Fibroblast of the aortic adventitia (primary cell): Measurements from ENCODE around the gene DNAJA4. TPM values are rescaled to one million over a fixed set of nuclear protein-coding genes. Genes with fewer than 3 reads are reported as not detected.
A peak's percentile ranks its signal among the peaks of the same experiment; 100 is the strongest.

ENCODE experiments used
- DNase-seq: peaks from one replicate; pipeline ENCODE4 v3.0.0-alpha.2; 2010; ENCODE audit warnings: low read depth
- H3K4me3 ChIP-seq: 2 replicates; pipeline ENCODE4 v1.5.1; 2011; ENCODE audit warnings: low read depth, mild to moderate bottlenecking, control low read depth, low read length, moderate library complexity
- total RNA-seq: library from RNA; depleted of rRNA; stranded (reverse); fragments of >200 nt; gene quantifications from 2 replicates; pipeline ENCODE4 v1.2.3, GENCODE V29; 2012; ENCODE audit warnings: low replicate concordance
- TF ChIP-seq, protein P1 (sequence below): IDR thresholded peaks from 2 replicates; pipeline ENCODE4 v1.5.1; 2011; ENCODE audit warnings: mild to moderate bottlenecking, low read length, control low read depth, inconsistent platforms; ENCODE audit not compliant: insufficient read depth

The DNAJA4 gene
- total RNA-seq, 1 donor, result 2.3 TPM

GRCh38 chr15:78312957-78313356, 48.6 kb downstream of the DNAJA4 start:
- TF ChIP-seq, protein P1, sequence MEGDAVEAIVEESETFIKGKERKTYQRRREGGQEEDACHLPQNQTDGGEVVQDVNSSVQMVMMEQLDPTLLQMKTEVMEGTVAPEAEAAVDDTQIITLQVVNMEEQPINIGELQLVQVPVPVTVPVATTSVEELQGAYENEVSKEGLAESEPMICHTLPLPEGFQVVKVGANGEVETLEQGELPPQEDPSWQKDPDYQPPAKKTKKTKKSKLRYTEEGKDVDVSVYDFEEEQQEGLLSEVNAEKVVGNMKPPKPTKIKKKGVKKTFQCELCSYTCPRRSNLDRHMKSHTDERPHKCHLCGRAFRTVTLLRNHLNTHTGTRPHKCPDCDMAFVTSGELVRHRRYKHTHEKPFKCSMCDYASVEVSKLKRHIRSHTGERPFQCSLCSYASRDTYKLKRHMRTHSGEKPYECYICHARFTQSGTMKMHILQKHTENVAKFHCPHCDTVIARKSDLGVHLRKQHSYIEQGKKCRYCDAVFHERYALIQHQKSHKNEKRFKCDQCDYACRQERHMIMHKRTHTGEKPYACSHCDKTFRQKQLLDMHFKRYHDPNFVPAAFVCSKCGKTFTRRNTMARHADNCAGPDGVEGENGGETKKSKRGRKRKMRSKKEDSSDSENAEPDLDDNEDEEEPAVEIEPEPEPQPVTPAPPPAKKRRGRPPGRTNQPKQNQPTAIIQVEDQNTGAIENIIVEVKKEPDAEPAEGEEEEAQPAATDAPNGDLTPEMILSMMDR, result no peak
- no peak overlapping the region for H3K4me3 ChIP-seq
- DNase-seq, result no peak

GRCh38 chr15:78313383-78313782, 49.0 kb downstream of the DNAJA4 start:
- TF ChIP-seq, protein P1, result no peak

DNA sequence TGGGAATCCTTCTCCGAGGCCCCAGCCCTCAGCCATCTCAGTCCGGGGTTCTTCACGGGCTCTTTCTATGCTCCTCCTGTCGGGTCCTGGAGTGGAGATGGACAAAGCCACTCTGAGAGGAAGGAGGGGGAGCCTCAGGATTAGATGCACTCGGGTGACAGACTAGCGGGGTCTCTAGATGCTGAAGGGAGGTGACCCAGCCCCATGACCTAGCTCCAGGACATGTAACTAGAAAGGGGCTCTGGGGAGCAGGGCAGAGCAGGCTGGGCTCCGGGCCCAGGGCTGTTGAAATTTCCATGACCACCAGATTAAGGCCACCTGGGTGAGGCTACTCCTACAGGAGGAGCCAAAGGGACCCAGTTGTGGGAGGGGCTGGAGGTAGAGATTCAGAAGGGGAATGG, 49.8 kb downstream of the DNAJA4 start:
- TF ChIP-seq, protein P1, result no peak
- no peak for DNase-seq

More at GRCh38 chr15:78313383-78313782, 49.0 kb downstream of the DNAJA4 start:
- H3K4me3 ChIP-seq, result no peak overlapping the region
- DNase-seq, result no peak

DNA sequence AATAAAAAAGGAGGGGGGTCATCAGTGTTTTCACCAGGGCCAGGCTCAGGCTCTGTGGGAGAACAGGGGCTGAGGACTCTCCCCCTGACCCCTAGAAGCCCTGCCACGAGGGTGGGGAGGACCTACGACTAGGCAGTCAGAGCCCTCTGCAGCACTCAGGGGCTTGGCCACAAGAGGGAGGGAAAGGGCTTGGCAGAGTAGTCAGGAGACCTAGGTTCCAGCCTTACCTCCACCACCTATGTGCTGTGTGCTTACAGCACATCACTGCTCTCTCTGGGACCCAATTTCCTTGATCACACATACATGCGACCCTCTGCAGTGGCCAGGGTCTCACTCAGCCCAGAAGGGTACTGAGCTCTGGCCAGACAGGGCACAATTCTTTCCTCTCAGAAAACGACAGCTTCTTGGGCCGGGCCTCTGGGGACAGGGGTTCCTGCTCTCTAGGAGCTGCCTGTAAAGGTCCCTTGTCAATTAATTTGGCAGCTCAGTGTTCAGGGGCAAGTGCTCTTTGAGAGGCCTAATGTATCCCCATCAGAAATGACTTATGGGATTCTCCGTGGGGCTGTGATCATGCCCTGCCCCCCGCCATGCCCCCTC, 51.4 kb downstream of the DNAJA4 start:
- TF ChIP-seq, protein P1, result peak; percentile 16
- no peak for DNase-seq

More for the DNA sequence above, 49.8 kb downstream of the DNAJA4 start:
- no peak overlapping the region for H3K4me3 ChIP-seq

GRCh38 chr15:78316283-78317083, 52.1 kb downstream of the DNAJA4 start:
- H3K4me3 ChIP-seq, result no peak overlapping the region
- TF ChIP-seq, protein P1, result no peak
- DNase-seq, result no peak

More for the DNA sequence above, 51.4 kb downstream of the DNAJA4 start:
- no peak overlapping the region for H3K4me3 ChIP-seq

DNA sequence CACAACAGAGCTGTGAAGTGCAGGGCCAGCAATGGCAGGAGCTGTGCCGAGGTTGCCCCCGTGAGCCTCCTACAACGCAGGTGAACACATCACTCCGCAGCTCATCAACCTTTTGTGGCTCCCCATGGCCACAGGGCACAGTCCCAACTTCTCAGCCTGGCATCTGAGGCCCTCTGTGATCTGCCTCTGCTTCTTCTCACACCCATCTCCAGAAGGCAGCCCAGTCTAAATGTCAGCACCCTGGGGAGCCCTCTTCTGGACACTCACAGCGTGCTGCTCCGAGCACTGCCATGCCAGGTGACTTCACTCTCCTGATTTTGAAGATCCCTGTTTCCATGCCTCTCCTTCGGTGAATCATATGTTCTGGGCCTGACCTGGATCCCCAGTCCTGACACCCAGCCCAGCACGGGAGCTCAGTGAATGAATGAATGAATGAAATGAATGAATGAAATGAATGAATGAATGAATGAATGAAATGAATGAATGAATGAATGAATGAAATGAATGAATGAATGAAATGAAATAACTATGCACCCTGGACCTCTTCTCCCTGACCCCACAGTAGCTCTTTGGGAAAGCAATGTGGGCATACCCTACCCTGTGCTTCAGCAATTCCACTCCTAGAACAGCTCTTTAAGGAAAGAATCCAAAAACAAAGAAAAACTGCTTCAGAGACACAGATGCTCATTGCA, 52.9 kb downstream of the DNAJA4 start:
- no peak for DNase-seq

More for the DNA sequence above, 52.9 kb downstream of the DNAJA4 start:
- TF ChIP-seq, protein P1, result no peak
- H3K4me3 ChIP-seq, result no peak overlapping the region
